Frontal cortex (tissue), 4 donors: ENCODE results near the gene HCAR1. TPM values are rescaled to one million over a fixed set of nuclear protein-coding genes. Genes with fewer than 3 reads are reported as not detected.
A peak's percentile ranks its signal among the peaks of the same experiment; 100 is the strongest.
"Not testable (repeated sequence)": the region's sequence is repeated elsewhere in the genome, so short reads cannot be mapped to it uniquely, and the experiment has no call there.

Source experiments
- DNase-seq, 2 donors: peaks; one replicate each; pipeline ENCODE4 v3.0.0; 2012; ENCODE audit warnings: low spot score in 2 of 2
- FAIRE-seq: peaks from 2 replicates; lab custom pipeline; 2012; peaks lifted over from hg19 to GRCh38; lab: Jason Lieb, UNC
- total RNA-seq: library from RNA; depleted of rRNA; stranded (reverse); fragments of >200 nt; gene quantifications from one replicate; pipeline ENCODE4 v1.2.3, GENCODE V29; 2014
- donor health status: control.
- donor health status: control.
- donor health status: control.

The HCAR1 gene, protein sequence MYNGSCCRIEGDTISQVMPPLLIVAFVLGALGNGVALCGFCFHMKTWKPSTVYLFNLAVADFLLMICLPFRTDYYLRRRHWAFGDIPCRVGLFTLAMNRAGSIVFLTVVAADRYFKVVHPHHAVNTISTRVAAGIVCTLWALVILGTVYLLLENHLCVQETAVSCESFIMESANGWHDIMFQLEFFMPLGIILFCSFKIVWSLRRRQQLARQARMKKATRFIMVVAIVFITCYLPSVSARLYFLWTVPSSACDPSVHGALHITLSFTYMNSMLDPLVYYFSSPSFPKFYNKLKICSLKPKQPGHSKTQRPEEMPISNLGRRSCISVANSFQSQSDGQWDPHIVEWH
- 0.41 TPM for total RNA-seq

DNA sequence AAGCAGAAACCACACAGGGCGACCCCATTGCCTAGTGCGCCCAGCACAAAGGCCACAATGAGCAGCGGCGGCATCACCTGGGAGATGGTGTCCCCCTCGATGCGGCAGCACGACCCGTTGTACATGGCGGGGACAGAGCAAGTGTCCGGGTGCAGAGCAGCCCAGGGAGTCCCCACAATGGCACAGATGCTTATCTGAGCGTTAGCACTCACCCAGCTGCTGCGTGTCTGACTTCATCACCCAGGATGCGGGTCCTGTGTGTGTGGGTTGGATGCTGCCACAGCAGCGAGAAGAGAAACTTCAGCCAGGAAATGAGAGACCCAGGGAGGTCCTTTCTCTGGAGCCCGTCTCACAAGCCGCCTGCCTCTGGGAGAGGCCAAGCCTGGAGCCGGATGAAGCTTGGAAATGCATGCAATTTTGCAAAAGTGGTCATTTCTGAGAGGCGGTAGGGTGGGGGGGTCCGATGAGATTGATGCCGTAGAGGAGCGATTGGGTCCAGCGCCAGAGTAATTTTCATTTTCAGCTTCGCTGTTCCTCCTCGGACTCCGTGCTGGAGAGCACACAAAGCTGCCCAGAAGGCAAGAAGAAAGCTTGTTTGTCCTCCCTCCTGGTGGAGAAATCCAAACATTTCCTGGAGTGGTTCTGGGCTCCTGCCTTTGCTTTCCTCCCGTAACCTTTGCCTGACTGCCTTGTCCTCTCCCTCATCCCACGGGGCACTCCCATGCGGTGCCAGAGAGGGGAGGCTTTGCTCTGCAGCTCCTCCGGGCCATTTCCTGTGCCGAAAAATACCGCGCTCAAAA is at the start of gene HCAR1:
Gene HCAR1, minus strand, starts transcription at position 630 of the 800 bp plus-strand sequence. Its CDS starts 505 bp downstream, at position 125.
- DNase-seq (no peak), FAIRE-seq (no peak)

GRCh38 chr12:122757568-122757967 is 26.9 kb upstream of the HCAR1 start:
- no peak for FAIRE-seq

GRCh38 chr12:122754790-122755189 is 24.1 kb upstream of the HCAR1 start:
- DNase-seq: no peak
- no peak for FAIRE-seq

More at GRCh38 chr12:122757568-122757967, 26.9 kb upstream of the HCAR1 start:
- DNase-seq: no peak

DNA sequence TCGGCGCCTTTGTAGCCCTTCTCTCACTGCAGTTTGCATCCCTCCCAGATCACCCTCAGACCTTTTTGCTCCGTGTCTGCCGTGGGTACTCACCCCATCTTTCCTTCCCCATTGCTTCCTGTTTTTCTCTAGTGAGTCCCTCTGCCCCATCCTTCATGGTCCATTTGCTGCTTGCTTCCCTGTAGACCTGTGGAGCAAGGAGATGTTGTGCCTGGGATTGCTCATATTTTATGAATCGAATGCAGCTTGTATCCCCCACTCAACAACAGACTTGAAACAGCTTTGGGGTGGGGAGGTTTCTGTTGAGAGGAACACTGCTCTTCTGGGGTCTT is 22.6 kb upstream of the HCAR1 start:
- DNase-seq (no peak), FAIRE-seq (no peak)

GRCh38 chr12:122752464-122753318 is 22.0 kb upstream of the HCAR1 start, which contains the start of gene DENR:
Gene DENR (plus strand): TSS chr12:122752824. CDS start chr12:122753702, 878 bp downstream.
- no peak for FAIRE-seq

DNA sequence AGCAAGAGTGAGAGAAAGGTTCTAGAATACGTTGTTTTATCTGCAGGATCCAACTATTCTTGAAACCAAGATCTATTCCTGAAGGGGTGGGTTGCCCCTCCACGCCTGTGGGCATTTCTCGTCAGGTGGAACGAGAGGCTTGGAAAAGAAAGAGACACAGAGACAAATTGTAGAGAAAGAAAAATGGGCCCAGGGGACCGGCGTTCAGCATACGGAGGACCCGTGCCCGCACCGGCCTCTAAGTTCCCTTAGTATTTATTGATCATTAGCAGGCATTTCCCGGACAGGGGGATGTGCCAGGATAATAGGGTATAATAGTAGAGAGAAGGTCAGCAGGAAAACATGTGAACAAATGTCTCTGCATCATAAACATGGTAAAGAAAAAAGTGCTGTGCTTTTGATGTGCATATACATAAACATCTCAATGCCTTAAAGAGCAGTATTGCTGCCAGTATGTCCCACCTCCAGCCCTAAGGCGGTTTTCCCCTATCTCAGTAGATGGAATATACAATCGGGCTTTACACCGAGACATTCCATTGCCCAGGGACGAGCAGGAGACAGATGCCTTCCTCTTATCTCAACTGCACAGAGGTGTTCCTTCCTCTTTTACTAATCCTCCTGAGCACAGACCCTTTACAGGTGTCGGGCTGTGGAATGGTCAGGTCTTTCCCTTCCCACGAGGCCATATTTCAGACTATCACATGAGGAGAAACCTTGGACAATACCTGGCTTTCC is 20.3 kb upstream of the HCAR1 start:
- not testable (repeated sequence) for DNase-seq, FAIRE-seq

More at GRCh38 chr12:122752464-122753318, 22.0 kb upstream of the HCAR1 start, which contains the start of gene DENR:
- DNase-seq: peak; percentile 89 to 95

GRCh38 chr12:122749569-122750332 is 19.1 kb upstream of the HCAR1 start:
- FAIRE-seq: no peak
- no peak for DNase-seq

GRCh38 chr12:122747224-122748135 is 16.8 kb upstream of the HCAR1 start:
- no peak for DNase-seq
- no peak for FAIRE-seq

GRCh38 chr12:122743895-122744525 is 13.4 kb upstream of the HCAR1 start:
- FAIRE-seq: no peak
- DNase-seq: no peak

DNA sequence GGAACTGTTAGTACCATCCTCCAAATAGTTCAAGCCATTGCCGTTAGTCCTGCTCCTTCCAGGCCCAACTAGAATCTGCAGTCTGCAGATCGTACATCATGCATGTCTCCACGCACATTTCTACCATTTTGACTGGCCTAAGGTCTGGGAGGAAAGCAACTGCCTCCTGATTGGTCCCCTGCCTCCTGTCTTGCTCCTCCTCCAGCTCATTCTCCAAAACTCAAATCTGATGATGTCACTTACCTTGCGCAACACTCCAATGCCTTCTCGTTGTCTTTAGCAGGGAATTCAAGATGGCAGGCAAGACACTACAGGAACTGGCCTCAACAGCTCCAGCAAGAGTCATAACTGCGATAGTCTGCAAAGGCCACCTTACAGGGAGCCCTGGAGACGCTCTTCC is 9.7 kb upstream of the HCAR1 start:
- DNase-seq: no peak
- FAIRE-seq: no peak

DNA sequence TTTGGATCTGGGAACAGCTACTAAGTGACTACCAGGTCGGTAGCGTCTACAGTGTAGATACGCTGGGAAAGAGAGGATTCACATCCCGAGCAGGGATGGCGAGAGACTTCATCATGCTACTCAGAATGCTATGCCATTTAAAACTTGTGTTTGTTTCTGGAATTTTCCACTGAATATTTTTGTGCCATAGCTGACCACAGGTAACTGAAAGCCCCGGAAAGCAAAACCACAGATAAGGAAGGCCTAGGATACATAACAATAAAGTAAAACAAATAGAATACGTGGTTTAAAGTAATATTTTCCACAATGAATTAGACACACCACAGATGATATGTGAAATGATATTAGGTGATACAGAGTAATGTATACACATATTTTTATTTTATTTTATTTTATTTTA is 7.9 kb upstream of the HCAR1 start:
- DNase-seq (no peak), FAIRE-seq (no peak)

GRCh38 chr12:122732611-122733010 is 2.0 kb upstream of the HCAR1 start:
- DNase-seq: no peak
- FAIRE-seq: no peak

DNA sequence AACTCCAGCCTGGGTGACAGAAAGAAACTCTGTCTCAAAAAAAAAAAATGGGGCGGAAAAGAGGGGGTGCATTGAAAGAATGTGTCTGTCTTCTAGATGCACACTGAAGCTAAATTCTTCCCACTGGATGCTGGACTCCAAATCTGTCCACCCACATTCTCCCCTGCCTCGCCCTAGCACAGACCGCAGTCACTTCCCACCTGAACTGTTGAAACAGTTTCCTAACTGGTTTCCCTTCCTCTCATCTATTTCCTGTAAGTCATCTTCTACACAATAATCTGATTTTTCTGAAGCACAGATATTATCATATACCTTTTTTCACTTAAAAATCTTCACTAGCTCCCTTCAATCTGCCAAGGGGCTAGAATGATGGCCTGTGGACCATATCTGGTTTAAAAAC is 1.5 kb upstream of the HCAR1 start:
- FAIRE-seq (no peak), DNase-seq (no peak)

DNA sequence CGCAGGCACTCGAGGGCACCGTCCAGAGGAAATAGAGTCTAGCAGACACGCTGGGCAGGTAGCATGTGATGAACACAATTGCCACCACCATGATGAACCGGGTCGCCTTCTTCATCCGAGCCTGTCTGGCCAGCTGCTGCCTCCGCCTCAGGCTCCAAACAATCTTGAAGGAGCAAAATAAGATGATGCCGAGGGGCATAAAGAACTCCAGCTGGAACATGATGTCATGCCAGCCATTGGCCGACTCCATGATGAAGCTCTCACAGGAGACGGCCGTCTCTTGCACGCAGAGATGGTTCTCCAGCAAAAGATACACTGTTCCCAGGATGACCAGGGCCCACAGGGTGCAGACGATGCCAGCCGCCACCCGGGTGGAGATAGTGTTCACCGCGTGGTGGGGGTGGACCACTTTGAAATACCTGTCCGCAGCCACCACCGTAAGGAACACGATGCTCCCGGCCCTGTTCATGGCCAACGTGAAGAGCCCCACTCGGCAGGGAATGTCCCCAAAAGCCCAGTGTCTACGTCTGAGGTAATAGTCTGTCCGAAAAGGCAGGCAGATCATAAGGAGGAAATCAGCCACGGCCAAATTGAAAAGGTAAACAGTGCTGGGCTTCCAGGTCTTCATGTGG is 945 bp downstream of the HCAR1 start:
- FAIRE-seq (no peak), DNase-seq (no peak)

GRCh38 chr12:122726080-122726558 is 4.5 kb downstream of the HCAR1 start:
- FAIRE-seq (no peak), DNase-seq (no peak)

DNA sequence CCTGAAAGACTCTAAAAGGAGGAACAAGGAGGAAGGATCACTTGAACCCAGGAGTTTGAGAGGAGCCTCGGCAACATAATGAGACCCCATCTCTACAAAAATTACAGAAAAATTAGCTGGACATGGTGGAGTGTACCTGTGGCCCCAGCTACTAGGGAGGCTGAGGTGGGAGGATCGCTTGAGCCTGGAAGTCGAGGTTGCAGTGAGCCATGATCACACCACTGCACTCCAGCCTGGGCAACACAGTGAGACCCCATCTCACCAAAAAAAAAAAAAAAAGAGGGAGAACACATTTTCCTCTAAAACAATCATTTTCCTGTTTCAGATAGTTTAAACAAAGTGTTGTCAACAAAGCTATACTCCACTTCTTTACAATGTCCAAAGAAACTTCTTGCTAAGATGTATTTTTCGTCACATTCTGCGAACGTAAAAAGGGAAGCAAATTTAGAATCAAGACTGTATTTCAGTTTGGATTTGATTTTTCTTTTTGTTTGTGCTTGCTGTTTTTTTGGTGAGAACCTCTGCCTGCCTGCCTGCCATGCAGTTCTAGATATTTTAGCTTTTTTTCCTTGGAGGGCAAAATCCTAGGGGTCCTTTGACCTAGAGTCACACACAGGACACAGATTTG is 5.1 kb downstream of the HCAR1 start:
- no peak for DNase-seq

More for the DNA sequence above, 5.1 kb downstream of the HCAR1 start:
- FAIRE-seq: no peak
